GM20000 (cell line): ENCODE results near the gene TMEM171.

Experiments used
- DNase-seq: peaks from one replicate; pipeline ENCODE4 v3.0.0; 2012; ENCODE audit warnings: low spot score
- TF ChIP-seq, protein P1 (sequence below): IDR thresholded peaks from 2 replicates; pipeline ENCODE4 v1.5.1; 2012; ENCODE audit warnings: mild to moderate bottlenecking, control low read depth; ENCODE audit errors: extremely low read depth, missing control alignments

Gene TMEM171, protein sequence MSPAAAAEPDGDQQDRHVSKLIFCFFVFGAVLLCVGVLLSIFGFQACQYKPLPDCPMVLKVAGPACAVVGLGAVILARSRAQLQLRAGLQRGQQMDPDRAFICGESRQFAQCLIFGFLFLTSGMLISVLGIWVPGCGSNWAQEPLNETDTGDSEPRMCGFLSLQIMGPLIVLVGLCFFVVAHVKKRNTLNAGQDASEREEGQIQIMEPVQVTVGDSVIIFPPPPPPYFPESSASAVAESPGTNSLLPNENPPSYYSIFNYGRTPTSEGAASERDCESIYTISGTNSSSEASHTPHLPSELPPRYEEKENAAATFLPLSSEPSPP

DNA sequence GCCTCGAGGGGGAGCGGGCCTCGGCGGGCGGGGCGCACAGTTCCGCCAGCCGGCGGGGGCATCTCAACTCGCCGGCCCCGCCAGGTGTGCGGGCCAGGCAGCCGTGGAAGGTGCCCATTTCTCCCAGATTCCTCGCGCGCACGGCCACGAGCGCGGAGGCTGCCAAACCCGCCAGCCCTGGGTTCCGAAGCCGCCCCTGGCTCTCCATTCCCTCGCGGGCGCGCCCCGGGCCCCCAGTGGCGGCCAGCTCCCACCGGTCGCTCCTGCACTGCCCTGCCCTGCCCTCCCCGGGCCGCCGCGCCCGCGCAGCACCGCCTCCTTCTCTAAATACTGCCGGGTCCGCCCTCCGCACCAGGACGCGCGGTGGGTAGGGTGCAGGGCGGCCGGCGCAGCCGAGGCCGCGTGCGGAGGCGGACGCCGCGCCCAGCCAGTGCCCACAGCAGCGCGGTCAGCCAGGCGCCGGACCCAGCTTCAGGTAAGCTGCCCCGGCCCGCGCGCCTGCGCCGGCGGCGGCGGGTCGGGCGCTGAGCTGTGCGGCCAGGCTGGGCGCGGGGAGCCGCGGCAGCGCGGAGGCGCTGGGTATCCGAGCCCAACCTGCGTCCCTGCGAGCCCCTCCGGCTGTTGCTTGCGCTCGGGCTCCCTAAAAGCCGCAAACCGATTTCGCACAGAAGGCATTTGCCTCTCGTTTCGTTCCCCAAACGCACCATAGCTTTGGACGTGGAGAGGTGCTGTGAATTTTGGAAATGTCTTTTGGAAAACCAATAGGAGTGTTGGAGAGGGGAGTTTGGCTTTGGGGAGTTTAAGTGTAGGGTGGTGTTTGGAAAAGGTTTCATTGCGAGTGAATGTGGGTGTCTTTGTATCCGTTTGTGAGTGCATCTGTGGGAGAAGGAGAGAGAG, at the start of gene TMEM171:
TMEM171 (plus strand) TSS at position 354 of the 897 bp plus-strand sequence. CDS start 2,799 bp downstream, outside the sequence.
- no peak for DNase-seq
- TF ChIP-seq, protein P1, sequence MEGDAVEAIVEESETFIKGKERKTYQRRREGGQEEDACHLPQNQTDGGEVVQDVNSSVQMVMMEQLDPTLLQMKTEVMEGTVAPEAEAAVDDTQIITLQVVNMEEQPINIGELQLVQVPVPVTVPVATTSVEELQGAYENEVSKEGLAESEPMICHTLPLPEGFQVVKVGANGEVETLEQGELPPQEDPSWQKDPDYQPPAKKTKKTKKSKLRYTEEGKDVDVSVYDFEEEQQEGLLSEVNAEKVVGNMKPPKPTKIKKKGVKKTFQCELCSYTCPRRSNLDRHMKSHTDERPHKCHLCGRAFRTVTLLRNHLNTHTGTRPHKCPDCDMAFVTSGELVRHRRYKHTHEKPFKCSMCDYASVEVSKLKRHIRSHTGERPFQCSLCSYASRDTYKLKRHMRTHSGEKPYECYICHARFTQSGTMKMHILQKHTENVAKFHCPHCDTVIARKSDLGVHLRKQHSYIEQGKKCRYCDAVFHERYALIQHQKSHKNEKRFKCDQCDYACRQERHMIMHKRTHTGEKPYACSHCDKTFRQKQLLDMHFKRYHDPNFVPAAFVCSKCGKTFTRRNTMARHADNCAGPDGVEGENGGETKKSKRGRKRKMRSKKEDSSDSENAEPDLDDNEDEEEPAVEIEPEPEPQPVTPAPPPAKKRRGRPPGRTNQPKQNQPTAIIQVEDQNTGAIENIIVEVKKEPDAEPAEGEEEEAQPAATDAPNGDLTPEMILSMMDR = no peak

DNA sequence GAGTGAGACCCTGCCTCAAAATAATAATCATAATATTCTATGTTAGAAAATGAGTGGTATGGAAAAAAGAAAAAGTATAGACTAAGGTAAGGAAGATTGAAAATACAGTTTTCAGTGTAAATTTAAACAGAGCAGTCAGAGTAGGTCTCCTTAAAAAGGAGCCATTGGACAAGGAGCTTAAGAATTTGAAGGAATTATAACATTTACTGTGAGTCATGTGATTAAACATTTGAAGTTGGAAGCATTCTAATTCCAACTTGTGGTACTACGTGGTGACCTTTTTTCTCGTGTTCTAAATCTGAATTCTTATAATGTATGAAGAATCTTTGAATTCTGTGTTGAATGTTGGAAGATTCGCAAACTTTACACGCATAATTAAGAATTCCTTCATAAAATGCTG, 39.3 kb upstream of the TMEM171 start:
- TF ChIP-seq, protein P1 = no peak
- no peak for DNase-seq

DNA sequence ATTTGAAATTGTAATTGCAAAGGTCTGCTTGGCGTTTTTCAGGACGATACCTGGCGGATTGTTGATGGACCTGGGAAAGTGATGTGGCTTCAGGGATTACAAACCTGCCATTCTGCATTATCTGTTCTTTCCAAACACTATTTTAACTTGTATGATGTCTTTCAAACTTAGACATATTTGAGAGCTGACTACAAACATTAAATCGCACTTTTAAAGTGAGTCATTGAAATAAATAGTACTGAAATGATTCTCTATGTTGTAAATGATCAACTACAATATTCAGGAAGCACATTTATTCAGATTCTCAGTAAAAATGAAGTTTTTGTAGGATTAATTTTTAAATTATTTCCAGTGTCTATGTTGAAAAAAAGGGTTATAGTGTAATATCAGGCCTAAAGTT, 32.3 kb upstream of the TMEM171 start:
- TF ChIP-seq, protein P1 = no peak
- DNase-seq = no peak

DNA sequence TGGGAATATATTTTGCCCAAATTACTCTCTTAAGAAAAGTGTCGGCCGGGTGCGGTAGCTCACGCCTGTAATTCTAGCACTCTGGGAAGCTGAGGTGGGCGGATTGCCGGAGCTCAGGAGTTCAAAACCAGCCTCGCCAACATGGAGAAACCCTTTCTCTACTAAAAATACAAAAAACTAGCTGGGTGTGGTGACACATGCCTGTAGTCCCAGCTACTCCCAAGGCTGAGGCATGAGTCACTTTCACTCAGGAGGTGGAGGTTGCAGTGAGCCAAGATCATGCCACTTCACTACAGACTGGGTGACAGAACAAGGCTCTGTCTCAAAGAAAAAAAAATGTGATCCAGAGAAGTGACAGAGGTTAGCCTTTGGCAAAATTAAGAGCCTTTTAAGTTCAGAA, 26.4 kb upstream of the TMEM171 start:
- no peak for DNase-seq
- TF ChIP-seq, protein P1 = no peak

DNA sequence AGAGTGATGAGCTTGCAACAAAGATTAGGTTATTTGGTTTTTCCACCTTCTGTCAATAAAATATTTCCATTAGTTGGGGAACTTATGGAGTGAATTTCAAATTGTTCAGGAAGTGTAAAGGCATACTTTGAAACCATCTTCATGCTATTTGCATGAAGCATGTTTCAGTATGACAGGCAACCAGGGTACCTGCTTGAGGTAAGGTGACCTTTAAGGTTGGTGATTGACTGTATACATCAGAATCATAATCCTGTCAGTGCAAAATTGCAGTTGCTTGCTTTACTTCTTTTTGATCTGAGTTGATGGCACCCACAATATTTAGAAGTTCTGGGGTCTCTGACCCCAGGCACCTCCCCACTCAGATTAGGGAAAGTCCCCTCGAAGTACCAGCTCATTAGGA, 26.0 kb upstream of the TMEM171 start:
- TF ChIP-seq, protein P1 = no peak
- no peak for DNase-seq

DNA sequence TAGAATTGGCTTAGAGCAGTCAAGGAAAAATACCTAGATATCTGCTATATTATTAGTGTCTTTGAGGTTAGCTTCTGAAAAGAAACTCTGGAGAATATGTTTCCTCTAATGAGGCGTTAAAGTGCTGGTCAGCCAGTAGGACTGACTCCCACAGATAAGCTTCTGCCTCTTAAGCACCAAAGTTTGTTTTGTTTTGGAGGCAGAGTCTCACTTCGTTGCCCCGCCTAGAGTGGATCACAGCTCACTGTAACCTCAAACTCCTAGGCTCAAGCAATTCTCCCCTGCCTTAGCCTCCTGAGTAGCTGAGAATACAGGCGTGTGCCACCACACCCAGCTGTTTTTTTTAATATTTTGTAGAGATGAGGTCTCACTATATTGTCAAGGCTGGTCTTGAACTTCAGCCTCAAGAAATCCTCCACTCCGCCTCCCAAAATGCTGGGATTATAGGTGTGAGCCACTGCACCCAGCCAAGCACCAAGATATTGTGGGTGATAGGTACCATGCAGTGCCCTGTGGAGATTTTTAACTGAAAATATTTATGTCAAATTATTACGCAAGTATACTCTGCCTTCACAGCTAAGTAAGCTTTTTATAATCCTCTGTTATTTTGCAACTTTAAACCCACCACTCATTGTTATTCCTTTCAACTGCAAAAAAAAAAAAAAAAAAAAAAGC, 24.7 kb upstream of the TMEM171 start:
- TF ChIP-seq, protein P1 = no peak
- DNase-seq = no peak

DNA sequence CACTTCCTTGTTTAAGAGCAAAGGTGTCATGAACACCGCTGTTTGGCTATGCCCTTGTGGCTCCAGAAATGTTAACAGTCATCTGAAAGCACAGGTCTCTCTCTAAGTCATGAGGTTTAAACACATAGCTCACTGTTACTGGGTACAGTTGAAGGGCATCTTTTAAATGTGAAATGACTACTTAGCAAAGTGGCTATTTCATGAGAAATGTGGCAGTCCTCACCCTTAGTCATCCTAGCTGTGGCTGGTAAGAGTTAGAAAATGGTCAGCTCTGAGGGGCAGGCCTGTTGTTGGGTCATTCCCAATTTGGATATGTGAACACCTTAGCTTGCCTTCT, 24.2 kb upstream of the TMEM171 start:
- DNase-seq = no peak
- TF ChIP-seq, protein P1 = no peak
